ENCODE measurements around the gene LCMT1.

- no peak for TF ChIP-seq CTCF (IDR thresholded peaks at IDR 0.05)
- no peak for TF ChIP-seq EP300 (IDR thresholded peaks at IDR 0.05)
Measured at GRCh38 chr16:25066747-25067631, 44.6 kb upstream of the LCMT1 start.

All from ovary (tissue), 3 donors.